KMS-11 (cell line): ENCODE data around the gene TMEM200C.

Experiments
- H2AFZ ChIP-seq: fragments of 200-600 bp; sonication (generic); 2 replicates; pipeline ENCODE4 v1.6.1; 2016; ENCODE audit warnings: antibody characterized with exemption, mixed run types, low read depth
- H3K27ac ChIP-seq: fragments of 200-600 bp; sonication (generic); 2 replicates; pipeline ENCODE4 v1.6.1; 2016; ENCODE audit warnings: mild to moderate bottlenecking, mixed run types
- H3K27me3 ChIP-seq: fragments of 200-600 bp; sonication (generic); 2 replicates; pipeline ENCODE4 v1.6.1; 2017; ENCODE audit warnings: mild to moderate bottlenecking, low read depth, mixed run types, moderate library complexity; ENCODE audit not compliant: insufficient read depth
- H3K36me3 ChIP-seq: fragments of 200-600 bp; sonication (generic); 2 replicates; pipeline ENCODE4 v1.6.1; 2017; ENCODE audit warnings: mild to moderate bottlenecking, mixed run types; ENCODE audit not compliant: insufficient read depth
- H3K4me1 ChIP-seq: fragments of 200-600 bp; sonication (generic); 2 replicates; pipeline ENCODE4 v1.6.1; 2016; ENCODE audit warnings: mild to moderate bottlenecking, low read depth, mixed run types; ENCODE audit not compliant: poor library complexity, severe bottlenecking
- H3K4me2 ChIP-seq: fragments of 200-600 bp; sonication (generic); 2 replicates; pipeline ENCODE4 v1.7.0; 2016; ENCODE audit warnings: mild to moderate bottlenecking, mixed run types
- H3K4me3 ChIP-seq: fragments of 200-600 bp; sonication (generic); IDR thresholded peaks from 2 replicates; pipeline ENCODE4 v1.6.1; 2017; ENCODE audit warnings: low read depth, low read length, mixed read lengths; ENCODE audit not compliant: insufficient read depth
- H3K79me2 ChIP-seq: fragments of 200-600 bp; sonication (generic); 2 replicates; pipeline ENCODE4 v1.6.1; 2016; ENCODE audit warnings: low read depth, mixed run types; ENCODE audit not compliant: insufficient read depth
- H3K9ac ChIP-seq: fragments of 200-600 bp; sonication (generic); 2 replicates; pipeline ENCODE4 v1.6.1; 2016; ENCODE audit warnings: mild to moderate bottlenecking, mixed run types
- H4K20me1 ChIP-seq: fragments of 200-600 bp; sonication (generic); 2 replicates; pipeline ENCODE4 v1.6.1; 2016; ENCODE audit warnings: mild to moderate bottlenecking, mixed run types; ENCODE audit not compliant: insufficient read depth
- TF ChIP-seq, protein P1 (sequence below): fragments of 200-600 bp; sonication (generic); conservative IDR thresholded peaks from 2 replicates; pipeline ENCODE4 v1.6.1; 2017; ENCODE audit warnings: low read depth, mild to moderate bottlenecking, antibody characterized with exemption, low read length, moderate library complexity, mixed read lengths

Gene TMEM200C

DNA sequence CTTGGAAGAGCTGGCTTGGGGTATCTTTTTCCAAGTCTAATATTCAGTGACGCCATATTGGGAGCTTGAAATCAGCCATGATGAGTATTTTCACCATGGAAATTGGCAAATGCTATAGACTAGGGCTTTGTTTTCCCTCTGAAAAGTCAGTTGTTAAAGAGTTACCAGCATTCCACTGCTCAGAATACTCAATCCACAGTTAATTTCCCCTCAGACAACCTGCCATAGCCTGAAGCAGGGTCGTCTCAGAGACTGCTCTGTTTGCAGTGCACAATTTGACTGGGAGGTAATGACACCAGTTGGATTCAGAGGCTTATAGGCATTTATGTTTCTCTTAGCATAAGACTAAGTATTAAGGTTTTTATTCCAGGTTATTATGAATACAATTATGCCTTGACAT, 35.5 kb upstream of the TMEM200C start:
- H3K4me2 ChIP-seq: no peak overlapping the region
- TF ChIP-seq, protein P1, sequence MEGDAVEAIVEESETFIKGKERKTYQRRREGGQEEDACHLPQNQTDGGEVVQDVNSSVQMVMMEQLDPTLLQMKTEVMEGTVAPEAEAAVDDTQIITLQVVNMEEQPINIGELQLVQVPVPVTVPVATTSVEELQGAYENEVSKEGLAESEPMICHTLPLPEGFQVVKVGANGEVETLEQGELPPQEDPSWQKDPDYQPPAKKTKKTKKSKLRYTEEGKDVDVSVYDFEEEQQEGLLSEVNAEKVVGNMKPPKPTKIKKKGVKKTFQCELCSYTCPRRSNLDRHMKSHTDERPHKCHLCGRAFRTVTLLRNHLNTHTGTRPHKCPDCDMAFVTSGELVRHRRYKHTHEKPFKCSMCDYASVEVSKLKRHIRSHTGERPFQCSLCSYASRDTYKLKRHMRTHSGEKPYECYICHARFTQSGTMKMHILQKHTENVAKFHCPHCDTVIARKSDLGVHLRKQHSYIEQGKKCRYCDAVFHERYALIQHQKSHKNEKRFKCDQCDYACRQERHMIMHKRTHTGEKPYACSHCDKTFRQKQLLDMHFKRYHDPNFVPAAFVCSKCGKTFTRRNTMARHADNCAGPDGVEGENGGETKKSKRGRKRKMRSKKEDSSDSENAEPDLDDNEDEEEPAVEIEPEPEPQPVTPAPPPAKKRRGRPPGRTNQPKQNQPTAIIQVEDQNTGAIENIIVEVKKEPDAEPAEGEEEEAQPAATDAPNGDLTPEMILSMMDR: no peak
- no peak overlapping the region for H3K9ac ChIP-seq
- no peaks in the 10 kb centered on the region for H3K27me3 ChIP-seq
- no peaks in the 10 kb centered on the region for H4K20me1 ChIP-seq
- H3K27ac ChIP-seq: no peak overlapping the region
- H3K4me1 ChIP-seq: no peaks in the 10 kb centered on the region
- H3K79me2 ChIP-seq: no peaks in the 10 kb centered on the region
- no peaks in the 10 kb centered on the region for H3K36me3 ChIP-seq
- no peak overlapping the region for H2AFZ ChIP-seq
- H3K4me3 ChIP-seq: no peak overlapping the region

DNA sequence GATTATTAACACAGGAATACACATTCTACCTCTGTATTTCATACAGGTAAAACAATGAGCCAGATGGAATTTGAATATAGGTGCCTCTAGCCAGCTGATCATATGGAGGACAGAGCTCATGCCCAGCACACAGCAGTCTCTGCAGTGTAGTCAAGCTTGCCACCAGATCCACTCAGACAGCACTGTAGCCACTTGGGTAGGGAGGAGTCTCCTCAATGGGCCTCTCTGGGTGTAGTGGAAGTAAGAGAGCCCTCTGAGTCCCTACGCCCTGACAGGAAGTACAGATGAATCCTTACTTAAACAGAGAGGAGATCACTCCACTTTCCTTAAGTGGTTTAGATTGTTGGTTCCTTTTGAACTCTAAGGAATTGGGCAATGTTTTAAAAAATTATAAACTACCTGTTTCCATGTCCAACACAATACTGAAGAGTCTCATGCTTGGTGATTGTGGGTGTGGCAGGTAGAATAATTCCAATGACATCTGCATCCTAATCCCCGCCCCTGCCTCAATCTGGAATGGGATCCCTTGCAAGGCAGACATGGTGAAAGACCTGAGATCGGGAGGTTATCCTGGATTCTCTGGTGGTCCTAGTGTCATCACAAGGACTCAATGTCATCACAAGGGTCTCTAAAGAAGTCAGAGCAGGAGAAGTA, 23.0 kb upstream of the TMEM200C start:
- Histone ChIP-seq H3K4me1 (no peaks in the 10 kb centered on the region), H2AFZ (no peak overlapping the region), H3K27me3 (no peaks in the 10 kb centered on the region), H3K9ac (no peak overlapping the region), H3K4me3 (no peak overlapping the region), H3K36me3 (no peaks in the 10 kb centered on the region), H3K27ac (no peak overlapping the region), H3K4me2 (no peak overlapping the region), H4K20me1 (no peaks in the 10 kb centered on the region), H3K79me2 (no peaks in the 10 kb centered on the region)
- TF ChIP-seq, protein P1: no peak

DNA sequence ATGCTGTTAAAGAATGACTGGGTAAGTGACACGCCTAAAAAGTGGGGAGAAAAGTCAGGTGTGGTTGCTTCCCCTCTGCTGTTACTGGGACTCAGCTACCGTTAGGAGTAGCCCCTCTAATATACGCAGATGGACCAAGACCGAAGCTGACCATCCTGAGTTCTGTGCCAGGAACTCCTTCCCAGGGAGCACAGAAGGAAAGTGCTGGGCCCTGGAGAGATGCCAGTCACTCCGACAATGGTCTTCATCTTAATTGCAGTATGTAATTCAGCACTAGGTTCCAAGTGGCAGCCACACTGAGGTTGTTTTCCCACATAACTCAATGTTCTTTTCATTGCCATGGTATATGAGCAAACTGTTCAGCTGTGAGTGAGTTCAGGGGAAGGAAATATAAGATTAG, 19.6 kb upstream of the TMEM200C start:
- TF ChIP-seq, protein P1: no peak

DNA sequence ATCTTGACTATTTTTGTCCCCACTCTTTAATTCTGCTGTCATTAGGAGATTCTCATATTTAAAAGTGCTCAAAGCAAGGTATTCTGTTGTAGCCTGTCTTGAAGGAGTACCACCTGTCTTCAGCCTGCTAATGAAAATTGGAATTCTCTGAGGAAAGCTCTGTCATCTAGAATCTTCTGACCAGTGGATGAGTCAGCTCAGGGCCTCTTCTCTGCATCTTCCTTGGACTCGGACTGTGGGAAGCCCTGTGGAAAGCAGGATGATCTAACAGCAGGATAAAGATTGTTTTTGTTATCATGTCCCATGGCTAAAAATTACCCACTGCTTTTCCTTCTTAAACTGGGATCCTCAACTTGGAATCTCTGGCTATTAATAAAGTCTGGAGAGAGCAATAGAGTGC, 18.7 kb upstream of the TMEM200C start:
- no peak overlapping the region for H2AFZ ChIP-seq
- no peak overlapping the region for H3K9ac ChIP-seq
- no peaks in the 10 kb centered on the region for H3K27me3 ChIP-seq
- no peaks in the 10 kb centered on the region for H4K20me1 ChIP-seq
- H3K4me2 ChIP-seq: no peak overlapping the region
- H3K79me2 ChIP-seq: no peaks in the 10 kb centered on the region
- H3K36me3 ChIP-seq: no peaks in the 10 kb centered on the region
- TF ChIP-seq, protein P1: no peak
- H3K4me1 ChIP-seq: peaks cover 10% of the 10 kb centered on the region
- no peak overlapping the region for H3K27ac ChIP-seq
- H3K4me3 ChIP-seq: no peak overlapping the region

More for the DNA sequence above, 19.6 kb upstream of the TMEM200C start:
- H4K20me1 ChIP-seq: no peaks in the 10 kb centered on the region
- H3K79me2 ChIP-seq: no peaks in the 10 kb centered on the region
- peaks cover 3% of the 10 kb centered on the region for H3K4me1 ChIP-seq
- no peak overlapping the region for H2AFZ ChIP-seq
- H3K4me3 ChIP-seq: no peak overlapping the region
- no peaks in the 10 kb centered on the region for H3K27me3 ChIP-seq
- no peak overlapping the region for H3K4me2 ChIP-seq
- H3K27ac ChIP-seq: no peak overlapping the region
- no peak overlapping the region for H3K9ac ChIP-seq
- H3K36me3 ChIP-seq: no peaks in the 10 kb centered on the region
